Measurements from ENCODE around the gene C18orf63. TPM values are rescaled to one million over a fixed set of nuclear protein-coding genes. Genes with fewer than 3 reads are reported as not detected.
"Not testable (repeated sequence)": the region's sequence is repeated elsewhere in the genome, so short reads cannot be mapped to it uniquely, and the experiment has no call there.

Gene C18orf63
- total RNA-seq, 1 experiment from 2014 or later = not detected

DNA sequence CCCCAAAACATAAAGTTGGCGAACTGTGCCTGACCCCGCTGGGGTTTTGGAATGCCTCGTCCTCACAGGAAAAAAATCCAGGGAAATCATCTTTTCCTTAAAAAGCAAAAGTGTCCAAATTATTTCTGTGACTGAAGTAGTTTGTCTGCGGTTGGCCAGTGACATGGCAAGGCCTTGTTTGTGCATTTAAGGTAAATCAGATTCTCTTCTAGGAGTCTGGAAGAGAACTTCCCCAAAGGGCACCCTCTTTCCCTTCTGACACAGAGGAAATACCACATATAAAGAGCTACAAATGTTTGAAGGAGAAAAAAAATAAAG, 23.1 kb upstream of the C18orf63 start:
- no peaks in the 10 kb centered on the region for H3K4me1 ChIP-seq (ENCODE audit: insufficient read depth, low read length, poor library complexity, severe bottlenecking)
- no peak for DNase-seq (ENCODE audit: low spot score)
- peak overlapping the region; percentile 71 for H3K4me3 ChIP-seq (ENCODE audit: low read depth, low read length, poor library complexity, severe bottlenecking)
- no peak for TF ChIP-seq EZH2 (IDR thresholded peaks at IDR 0.05; ENCODE audit: borderline replicate concordance, low read depth, low read length, poor library complexity, severe bottlenecking)
- TF ChIP-seq, protein P1, sequence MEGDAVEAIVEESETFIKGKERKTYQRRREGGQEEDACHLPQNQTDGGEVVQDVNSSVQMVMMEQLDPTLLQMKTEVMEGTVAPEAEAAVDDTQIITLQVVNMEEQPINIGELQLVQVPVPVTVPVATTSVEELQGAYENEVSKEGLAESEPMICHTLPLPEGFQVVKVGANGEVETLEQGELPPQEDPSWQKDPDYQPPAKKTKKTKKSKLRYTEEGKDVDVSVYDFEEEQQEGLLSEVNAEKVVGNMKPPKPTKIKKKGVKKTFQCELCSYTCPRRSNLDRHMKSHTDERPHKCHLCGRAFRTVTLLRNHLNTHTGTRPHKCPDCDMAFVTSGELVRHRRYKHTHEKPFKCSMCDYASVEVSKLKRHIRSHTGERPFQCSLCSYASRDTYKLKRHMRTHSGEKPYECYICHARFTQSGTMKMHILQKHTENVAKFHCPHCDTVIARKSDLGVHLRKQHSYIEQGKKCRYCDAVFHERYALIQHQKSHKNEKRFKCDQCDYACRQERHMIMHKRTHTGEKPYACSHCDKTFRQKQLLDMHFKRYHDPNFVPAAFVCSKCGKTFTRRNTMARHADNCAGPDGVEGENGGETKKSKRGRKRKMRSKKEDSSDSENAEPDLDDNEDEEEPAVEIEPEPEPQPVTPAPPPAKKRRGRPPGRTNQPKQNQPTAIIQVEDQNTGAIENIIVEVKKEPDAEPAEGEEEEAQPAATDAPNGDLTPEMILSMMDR (conservative IDR thresholded peaks at IDR 0.05; ENCODE audit: low read depth, low read length) = no peak
- BruUV-seq (replicated peaks) = no TSS peak
- ChIA-PET POLR2A (ENCODE audit: low non-redundant PET) (no interaction called here), CTCF (no interaction called here)
- H3K27ac ChIP-seq (ENCODE audit: low read depth, low read length, poor library complexity, severe bottlenecking) = no peak overlapping the region
- intact Hi-C loops (cut with micrococcal nuclease; ENCODE audit: unreplicated experiment) = no loop called here
- no peaks in the 10 kb centered on the region for H3K36me3 ChIP-seq (ENCODE audit: insufficient read depth, low read length, poor library complexity, severe bottlenecking)
- H3K9me3 ChIP-seq (ENCODE audit: low read depth, low read length, poor library complexity, severe bottlenecking) = no peaks in the 10 kb centered on the region
- H3K27me3 ChIP-seq (replicated peaks; ENCODE audit: insufficient read depth, low read depth, low read length, poor library complexity) = no peaks in the 10 kb centered on the region

- H3K4me1 ChIP-seq (ENCODE audit: insufficient read depth, low read length, poor library complexity, severe bottlenecking); DNase-seq (ENCODE audit: low spot score); intact Hi-C loops (cut with micrococcal nuclease; ENCODE audit: unreplicated experiment); H3K36me3 ChIP-seq (ENCODE audit: insufficient read depth, low read length, poor library complexity, severe bottlenecking); H3K4me3 ChIP-seq (ENCODE audit: low read depth, low read length, poor library complexity, severe bottlenecking); H3K9me3 ChIP-seq (ENCODE audit: low read depth, low read length, poor library complexity, severe bottlenecking); H3K27ac ChIP-seq (ENCODE audit: low read depth, low read length, poor library complexity, severe bottlenecking); H3K27me3 ChIP-seq (replicated peaks; ENCODE audit: insufficient read depth, low read depth, low read length, poor library complexity); POLR2A ChIA-PET (ENCODE audit: low non-redundant PET); CTCF ChIA-PET; BruUV-seq (replicated peaks): not testable (repeated sequence)
Measured at GRCh38 chr18:74292982-74293381, 22.7 kb upstream of the C18orf63 start.

GRCh38 chr18:74294526-74294925, 21.1 kb upstream of the C18orf63 start:
- no peak overlapping the region for H3K4me3 ChIP-seq (ENCODE audit: low read depth, low read length, poor library complexity, severe bottlenecking)
- CTCF ChIA-PET = no interaction called here
- no peaks in the 10 kb centered on the region for H3K27me3 ChIP-seq (replicated peaks; ENCODE audit: insufficient read depth, low read depth, low read length, poor library complexity)
- no peaks in the 10 kb centered on the region for H3K36me3 ChIP-seq (ENCODE audit: insufficient read depth, low read length, poor library complexity, severe bottlenecking)
- no TSS peak for BruUV-seq (replicated peaks)
- no peak for DNase-seq (ENCODE audit: low spot score)
- H3K27ac ChIP-seq (ENCODE audit: low read depth, low read length, poor library complexity, severe bottlenecking) = no peak overlapping the region
- POLR2A ChIA-PET (ENCODE audit: low non-redundant PET) = no interaction called here
- intact Hi-C loops (cut with micrococcal nuclease; ENCODE audit: unreplicated experiment) = no loop called here
- no peaks in the 10 kb centered on the region for H3K9me3 ChIP-seq (ENCODE audit: low read depth, low read length, poor library complexity, severe bottlenecking)
- H3K4me1 ChIP-seq (ENCODE audit: insufficient read depth, low read length, poor library complexity, severe bottlenecking) = no peaks in the 10 kb centered on the region
- TF ChIP-seq EZH2 (IDR thresholded peaks at IDR 0.05; ENCODE audit: borderline replicate concordance, low read depth, low read length, poor library complexity, severe bottlenecking) = no peak
- TF ChIP-seq, protein P1 (conservative IDR thresholded peaks at IDR 0.05; ENCODE audit: low read depth, low read length) = no peak

GRCh38 chr18:74299162-74299561, 16.5 kb upstream of the C18orf63 start:
- BruUV-seq (replicated peaks) = no TSS peak
- intact Hi-C loops (cut with micrococcal nuclease; ENCODE audit: unreplicated experiment) = no loop called here
- no peak overlapping the region for H3K27ac ChIP-seq (ENCODE audit: low read depth, low read length, poor library complexity, severe bottlenecking)
- no peak for TF ChIP-seq EZH2 (IDR thresholded peaks at IDR 0.05; ENCODE audit: borderline replicate concordance, low read depth, low read length, poor library complexity, severe bottlenecking)
- TF ChIP-seq, protein P1 (conservative IDR thresholded peaks at IDR 0.05; ENCODE audit: low read depth, low read length) = no peak
- POLR2A ChIA-PET (ENCODE audit: low non-redundant PET) = no interaction called here
- no peaks in the 10 kb centered on the region for H3K36me3 ChIP-seq (ENCODE audit: insufficient read depth, low read length, poor library complexity, severe bottlenecking)
- no peaks in the 10 kb centered on the region for H3K9me3 ChIP-seq (ENCODE audit: low read depth, low read length, poor library complexity, severe bottlenecking)
- H3K27me3 ChIP-seq (replicated peaks; ENCODE audit: insufficient read depth, low read depth, low read length, poor library complexity) = peaks cover 6% of the 10 kb centered on the region
- no peak for DNase-seq (ENCODE audit: low spot score)
- H3K4me1 ChIP-seq (ENCODE audit: insufficient read depth, low read length, poor library complexity, severe bottlenecking) = no peaks in the 10 kb centered on the region
- CTCF ChIA-PET = no interaction called here
- no peak overlapping the region for H3K4me3 ChIP-seq (ENCODE audit: low read depth, low read length, poor library complexity, severe bottlenecking)
